Keratinocyte (primary cell): ENCODE data around the gene SETD4. TPM values are rescaled to one million over a fixed set of nuclear protein-coding genes. Genes with fewer than 3 reads are reported as not detected.

Source experiments
- DNase-seq: peaks from one replicate; pipeline ENCODE4 v3.0.0-alpha.2; 2011; ENCODE audit warnings: low read depth, missing footprints, low spot score
- FAIRE-seq: peaks from 2 replicates; lab custom pipeline; 2011; peaks lifted over from hg19 to GRCh38; lab: Jason Lieb, UNC
- H2AFZ ChIP-seq: 2 replicates; pipeline ENCODE4 v1.6.0; 2012; ENCODE audit warnings: low read length, control low read depth, inconsistent platforms; ENCODE audit not compliant: control insufficient read depth
- H3K27ac ChIP-seq: 2 replicates; pipeline ENCODE4 v1.5.1; 2011; ENCODE audit warnings: low read length; ENCODE audit not compliant: control insufficient read depth, insufficient read depth
- H3K27me3 ChIP-seq: 3 replicates; pipeline ENCODE4 v1.6.0; 2011; ENCODE audit warnings: low read length; ENCODE audit not compliant: control insufficient read depth, insufficient read depth; ENCODE audit errors: extremely low read depth
- H3K36me3 ChIP-seq, 2 experiments: 2 replicates in 1 of 2; 3 replicates in 1 of 2; pipeline ENCODE4 v1.5.1; 2011; ENCODE audit warnings: low read length in 2 of 2, mild to moderate bottlenecking in 1 of 2; ENCODE audit not compliant: control insufficient read depth in 2 of 2, insufficient read depth in 2 of 2; ENCODE audit errors: extremely low read depth in 1 of 2
- H3K4me1 ChIP-seq: 3 replicates; pipeline ENCODE4 v1.5.1; 2011; ENCODE audit warnings: low read length; ENCODE audit not compliant: control insufficient read depth, insufficient read depth; ENCODE audit errors: extremely low read depth
- H3K4me2 ChIP-seq: 3 replicates; pipeline ENCODE4 v1.6.0; 2011; ENCODE audit warnings: low read depth, low read length; ENCODE audit not compliant: control insufficient read depth, insufficient read depth; ENCODE audit errors: extremely low read depth
- H3K4me3 ChIP-seq, 3 experiments: fragments of 200-600 bp in 1 of 3; sonication (generic) in 1 of 3; 2 replicates in 2 of 3; 3 replicates in 1 of 3; pipeline ENCODE4 v1.5.1; 2011 to 2016; ENCODE audit warnings: low read length in 3 of 3, mild to moderate bottlenecking in 3 of 3, control low read depth in 2 of 3, inconsistent platforms in 1 of 3, low read depth in 1 of 3, mixed read lengths in 1 of 3, mixed run types in 1 of 3, moderate library complexity in 1 of 3; ENCODE audit not compliant: control insufficient read depth in 2 of 3, insufficient read depth in 2 of 3; ENCODE audit errors: extremely low read depth in 1 of 3
- H3K79me2 ChIP-seq: 2 replicates; pipeline ENCODE4 v1.6.0; 2012; ENCODE audit warnings: low read length; ENCODE audit not compliant: control insufficient read depth, insufficient read depth
- H3K9ac ChIP-seq: 3 replicates; pipeline ENCODE4 v1.6.0; 2011; ENCODE audit warnings: low read length; ENCODE audit not compliant: control insufficient read depth, insufficient read depth; ENCODE audit errors: extremely low read depth
- H3K9me1 ChIP-seq: 3 replicates; pipeline ENCODE4 v1.6.0; 2011; ENCODE audit warnings: low read length; ENCODE audit not compliant: control insufficient read depth, insufficient read depth; ENCODE audit errors: extremely low read depth
- H3K9me3 ChIP-seq: 2 replicates; pipeline ENCODE4 v1.5.1; 2012; ENCODE audit warnings: low read depth, low read length; ENCODE audit not compliant: control insufficient read depth
- H4K20me1 ChIP-seq: 3 replicates; pipeline ENCODE4 v1.6.0; 2011; ENCODE audit warnings: low read length; ENCODE audit not compliant: control insufficient read depth, insufficient read depth; ENCODE audit errors: extremely low read depth
- EZH2 ChIP-seq: IDR thresholded peaks from one replicate; pipeline ENCODE4 v1.6.1; 2012; ENCODE audit warnings: inconsistent platforms, mild to moderate bottlenecking, low read length, moderate library complexity
- dilution Hi-C: fragments of 300-500 bp; cut with MboI; formaldehyde crosslinking; loops from one replicate; pipeline ENCODE4 v1.7.0; 2020; ENCODE audit warnings: low sequenced_read_pairs; ENCODE audit not compliant: extremely low pct_ligation_motif_present
- polyA plus RNA-seq, 5 experiments: library from polyadenylated mRNA; depleted of rRNA in 3 of 5; stranded (reverse) in 3 of 5; stranded (forward) in 1 of 5; unstranded in 1 of 5; fragments of >200 nt; gene quantifications; 1 replicate in 1 of 5; 2 replicates in 3 of 5; 3 replicates in 1 of 5; pipeline versions ENCODE4 v1.2.1 to v1.2.3, GENCODE V29; 2011 to 2012; ENCODE audit warnings: missing spikeins in 2 of 5, low read depth in 1 of 5, low replicate concordance in 1 of 5
- TF ChIP-seq, protein P1 (sequence below), 3 experiments: IDR thresholded peaks in 1 of 3; conservative IDR thresholded peaks in 1 of 3; optimal IDR thresholded peaks in 1 of 3; 2 replicates in 2 of 3; 3 replicates in 1 of 3; pipeline versions ENCODE3 to v1.5.1; 2011; ENCODE audit warnings: low read length in 3 of 3, mild to moderate bottlenecking in 3 of 3, moderate library complexity in 2 of 3, control low read depth in 1 of 3, inconsistent platforms in 1 of 3; ENCODE audit not compliant: insufficient read depth in 2 of 3; ENCODE audit errors: extremely low read depth in 1 of 3

Gene SETD4
- polyA plus RNA-seq, 1 donor (not counting 4 experiments of a cell fraction or from before 2014, with no cell fraction given), result 16.8 TPM

DNA sequence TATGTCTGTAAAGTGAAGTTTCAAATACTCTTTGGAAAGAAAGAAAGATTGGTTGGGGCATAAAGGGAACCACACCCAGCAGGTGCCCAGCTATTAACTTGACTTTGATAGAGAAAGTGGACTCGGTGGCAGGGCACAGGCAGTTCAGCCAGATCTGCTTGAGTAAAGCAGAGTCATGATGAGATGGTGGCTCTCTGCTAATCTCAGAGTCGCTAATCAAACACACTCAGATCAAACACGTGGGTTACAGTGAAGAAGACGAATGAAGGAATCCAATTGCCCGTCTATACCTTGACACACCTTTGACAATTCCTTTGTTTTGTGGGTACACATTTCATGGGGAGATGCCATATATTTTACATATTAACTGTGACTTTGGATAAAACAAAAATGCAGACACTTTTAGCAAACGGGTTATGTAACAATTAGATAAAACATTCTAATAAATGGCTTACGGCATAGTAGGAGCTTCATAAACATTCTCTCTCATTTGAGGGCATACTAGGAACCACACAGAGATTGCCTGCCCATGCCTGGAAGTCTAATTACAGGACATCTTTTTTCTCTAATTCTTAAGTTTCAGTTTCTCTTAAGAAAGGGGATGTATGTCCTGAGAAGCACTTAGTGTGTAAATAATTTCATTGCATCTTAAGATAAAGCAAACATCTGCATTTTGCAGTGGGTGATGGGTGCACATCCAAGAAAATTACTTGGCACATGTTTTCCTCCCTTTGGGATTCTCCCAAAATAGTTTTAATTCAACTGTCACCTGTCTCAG, 16.7 kb upstream of the SETD4 start:
- Histone ChIP-seq H3K27me3 (no peaks in the 10 kb centered on the region), H3K9me1 (peaks cover 3% of the 10 kb centered on the region), H3K4me2 (no peak overlapping the region), H3K9me3 (no peaks in the 10 kb centered on the region), H3K4me1 (peaks cover 46% of the 10 kb centered on the region), H3K27ac (no peak overlapping the region), H3K36me3 (peaks cover 2 to 9% of the 10 kb centered on the region in 2 experiments), H2AFZ (no peak overlapping the region), H3K9ac (no peak overlapping the region), H3K4me3 (no peak overlapping the region), H3K79me2 (peaks cover 2% of the 10 kb centered on the region), H4K20me1 (no peaks in the 10 kb centered on the region)
- TF ChIP-seq, protein P1, sequence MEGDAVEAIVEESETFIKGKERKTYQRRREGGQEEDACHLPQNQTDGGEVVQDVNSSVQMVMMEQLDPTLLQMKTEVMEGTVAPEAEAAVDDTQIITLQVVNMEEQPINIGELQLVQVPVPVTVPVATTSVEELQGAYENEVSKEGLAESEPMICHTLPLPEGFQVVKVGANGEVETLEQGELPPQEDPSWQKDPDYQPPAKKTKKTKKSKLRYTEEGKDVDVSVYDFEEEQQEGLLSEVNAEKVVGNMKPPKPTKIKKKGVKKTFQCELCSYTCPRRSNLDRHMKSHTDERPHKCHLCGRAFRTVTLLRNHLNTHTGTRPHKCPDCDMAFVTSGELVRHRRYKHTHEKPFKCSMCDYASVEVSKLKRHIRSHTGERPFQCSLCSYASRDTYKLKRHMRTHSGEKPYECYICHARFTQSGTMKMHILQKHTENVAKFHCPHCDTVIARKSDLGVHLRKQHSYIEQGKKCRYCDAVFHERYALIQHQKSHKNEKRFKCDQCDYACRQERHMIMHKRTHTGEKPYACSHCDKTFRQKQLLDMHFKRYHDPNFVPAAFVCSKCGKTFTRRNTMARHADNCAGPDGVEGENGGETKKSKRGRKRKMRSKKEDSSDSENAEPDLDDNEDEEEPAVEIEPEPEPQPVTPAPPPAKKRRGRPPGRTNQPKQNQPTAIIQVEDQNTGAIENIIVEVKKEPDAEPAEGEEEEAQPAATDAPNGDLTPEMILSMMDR (optimal IDR thresholded peaks at IDR 0.05 in 1 of 3, IDR thresholded peaks at IDR 0.05 in 1 of 3, conservative IDR thresholded peaks at IDR 0.05 in 1 of 3; ENCODE audit: extremely low read depth in 1 of 3, insufficient read depth in 2 of 3, low read length in 3 of 3), result no peak
- TF ChIP-seq EZH2, result no peak
- no peak for FAIRE-seq
- no peak for DNase-seq
- dilution Hi-C loops, result no loop called here

DNA sequence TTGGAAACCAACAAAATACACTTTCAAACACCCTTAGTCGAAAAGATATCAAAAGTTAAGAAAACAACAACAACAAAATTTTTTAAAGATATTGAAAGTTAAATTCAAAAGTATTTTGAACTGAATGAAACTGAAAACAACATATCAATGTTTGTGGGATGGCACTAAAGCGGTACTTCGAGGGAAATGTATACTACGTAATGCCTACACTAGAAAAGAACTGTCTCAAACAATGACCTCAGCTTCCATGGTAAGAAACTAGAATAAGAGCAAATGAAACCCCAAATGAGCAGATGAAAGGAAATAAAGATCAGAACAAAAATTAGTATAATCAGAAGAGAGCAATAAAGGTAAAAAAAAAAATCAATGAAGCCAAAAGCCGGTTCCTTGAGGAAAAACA, 15.6 kb upstream of the SETD4 start:
- Histone ChIP-seq H4K20me1 (no peaks in the 10 kb centered on the region), H3K4me3 (no peak overlapping the region), H3K27ac (no peak overlapping the region), H3K9ac (no peak overlapping the region), H3K79me2 (peaks cover 11% of the 10 kb centered on the region), H3K4me2 (no peak overlapping the region), H3K36me3 (peaks cover 8 to 15% of the 10 kb centered on the region in 2 experiments), H3K9me1 (peaks cover 5% of the 10 kb centered on the region), H3K27me3 (no peaks in the 10 kb centered on the region), H3K9me3 (no peaks in the 10 kb centered on the region), H2AFZ (no peak overlapping the region), H3K4me1 (peaks cover 57% of the 10 kb centered on the region)
- FAIRE-seq (no peak), DNase-seq (no peak)
- no peak for TF ChIP-seq EZH2
- TF ChIP-seq, protein P1 (optimal IDR thresholded peaks at IDR 0.05 in 1 of 3, IDR thresholded peaks at IDR 0.05 in 1 of 3, conservative IDR thresholded peaks at IDR 0.05 in 1 of 3; ENCODE audit: extremely low read depth in 1 of 3, insufficient read depth in 2 of 3, low read length in 3 of 3), result no peak
- dilution Hi-C loops, result no loop called here
